Panc1 (cell line): ENCODE results near the gene PXK. TPM values are rescaled to one million over a fixed set of nuclear protein-coding genes. Genes with fewer than 3 reads are reported as not detected.
"Not testable (repeated sequence)": the region's sequence is repeated elsewhere in the genome, so short reads cannot be mapped to it uniquely, and the experiment has no call there.

Experiments used
- ATAC-seq: fragments of 200-7000 bp; cut with Tn5 transposase; 2 replicates; pipeline ENCODE4 v1.9.1; 2020; ENCODE audit warnings: mild to moderate bottlenecking, moderate library complexity
- BruUV-seq: library from RNA; stranded (reverse); fragments of 400-500 nt; replicated peaks from 2 replicates; lab custom pipeline; 2021; lab: Mats Ljungman, UMichigan
- CTCF ChIA-PET: fragments of 300-600 bp; sonication (Branson Sonifier 250); formaldehyde crosslinking; loops from one replicate; lab custom pipeline; 2022; ENCODE audit warnings: antibody characterized with exemption; lab: Charles Lee
- POLR2A ChIA-PET: fragments of 300-600 bp; sonication (Branson Sonifier 250); formaldehyde crosslinking; loops from one replicate; lab custom pipeline; 2022; ENCODE audit warnings: antibody characterized with exemption; lab: Charles Lee
- DNase-seq: peaks from one replicate; pipeline ENCODE4 v3.0.0-alpha.2; 2010; ENCODE audit warnings: low read depth, low spot score
- H3K27ac ChIP-seq: 2 replicates; pipeline ENCODE4 v1.5.1; 2011; ENCODE audit warnings: mild to moderate bottlenecking, low read length, inconsistent platforms
- H3K27me3 ChIP-seq: fragments of 200-500 bp; sonication (Bioruptor generic); 2 replicates; pipeline ENCODE4 v1.6.0; 2014; ENCODE audit warnings: low read length, inconsistent platforms; ENCODE audit not compliant: control insufficient read depth, insufficient read depth
- H3K36me3 ChIP-seq: fragments of 200-500 bp; sonication (Bioruptor generic); 2 replicates; pipeline ENCODE4 v1.5.1; 2014; ENCODE audit warnings: inconsistent platforms, mild to moderate bottlenecking, low read length, moderate library complexity; ENCODE audit not compliant: control insufficient read depth, insufficient read depth
- H3K4me1 ChIP-seq: 2 replicates; pipeline ENCODE4 v1.5.1; 2011; ENCODE audit warnings: inconsistent platforms, mild to moderate bottlenecking, low read length, moderate library complexity; ENCODE audit not compliant: control insufficient read depth, insufficient read depth
- H3K4me3 ChIP-seq, 2 experiments: 2 replicates each; pipeline ENCODE4 v1.5.1; 2011 to 2012; ENCODE audit warnings: low read depth in 2 of 2, low read length in 2 of 2, mild to moderate bottlenecking in 2 of 2, inconsistent platforms in 1 of 2, moderate library complexity in 1 of 2
- H3K9me3 ChIP-seq: fragments of 200-500 bp; sonication (Bioruptor generic); 2 replicates; pipeline ENCODE4 v1.5.1; 2014; ENCODE audit warnings: low read depth, mild to moderate bottlenecking, inconsistent platforms, low read length, moderate library complexity; ENCODE audit not compliant: control insufficient read depth, insufficient read depth
- POLR2AphosphoS5 ChIP-seq: IDR thresholded peaks from 2 replicates; pipeline ENCODE4 v1.6.1; 2012; ENCODE audit warnings: mild to moderate bottlenecking, low read depth, low read length, moderate library complexity
- TCF7L2 ChIP-seq: IDR thresholded peaks from 2 replicates; pipeline ENCODE4 v1.6.1; 2011; ENCODE audit warnings: mild to moderate bottlenecking, low read depth, low read length, inconsistent platforms
- in situ Hi-C: cut with HindIII; loops from 2 replicates; pipeline ENCODE4 v1.10.0; 2016; ENCODE audit warnings: low sequenced_read_pairs, low pct_unique_long_range_greater_than_20kb
- intact Hi-C: fragments of 100-400 bp; cut with micrococcal nuclease; formaldehyde crosslinking; loops from one replicate; pipeline ENCODE4 v1.10.0; 2022; ENCODE audit not compliant: unreplicated experiment
- total RNA-seq: library from RNA; stranded (reverse); gene quantifications from one replicate; pipeline ENCODE4 v1.2.1, GENCODE V29; 2021; ENCODE audit not compliant: unreplicated experiment
- TF ChIP-seq, protein P1 (sequence below): fragments of 450-650 bp; IDR thresholded peaks from 2 replicates; pipeline ENCODE4 v1.5.1; 2017; ENCODE audit warnings: mild to moderate bottlenecking
- TF ChIP-seq, protein P2 (sequence below), 2 experiments: IDR thresholded peaks; 2 replicates each; pipeline ENCODE4 v1.6.1; 2011 to 2012; ENCODE audit warnings: low read depth in 2 of 2, control low read depth in 1 of 2, low read length in 1 of 2, mild to moderate bottlenecking in 1 of 2, moderate library complexity in 1 of 2; ENCODE audit not compliant: insufficient read depth in 1 of 2

The PXK gene
- total RNA-seq, 1 experiment from 2014 or later = 14.2 TPM

DNA sequence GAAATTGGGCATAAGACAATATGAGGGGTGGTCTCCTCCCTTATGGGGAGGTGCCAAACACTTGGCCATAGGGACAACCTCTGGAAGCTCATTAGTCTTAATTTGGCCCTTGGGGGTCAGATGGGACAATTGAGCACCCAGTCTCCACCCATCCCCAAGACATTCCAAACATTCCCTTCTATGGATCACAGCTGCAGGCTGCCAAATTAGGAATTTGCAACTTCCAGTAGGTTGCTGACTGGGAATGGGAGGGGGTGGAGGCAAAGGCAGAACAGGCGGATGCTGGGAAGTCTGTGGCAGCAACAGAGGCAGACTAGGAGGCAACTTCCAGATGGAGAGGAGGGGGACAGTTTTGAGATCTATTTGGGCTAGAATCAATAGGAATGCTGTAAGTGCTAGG, 102.3 kb downstream of the PXK start:
- Histone ChIP-seq H3K4me1 (peaks cover 12% of the 10 kb centered on the region), H3K27me3 (no peaks in the 10 kb centered on the region), H3K9me3 (no peaks in the 10 kb centered on the region), H3K36me3 (peaks cover 7% of the 10 kb centered on the region), H3K4me3 (no peak overlapping the region), H3K27ac (peak overlapping the region; percentile 54; the same call in 1 of the 2 replicates)
- CTCF ChIA-PET = no interaction called here
- BruUV-seq = TSS peak; percentile 62
- TF ChIP-seq, protein P1, sequence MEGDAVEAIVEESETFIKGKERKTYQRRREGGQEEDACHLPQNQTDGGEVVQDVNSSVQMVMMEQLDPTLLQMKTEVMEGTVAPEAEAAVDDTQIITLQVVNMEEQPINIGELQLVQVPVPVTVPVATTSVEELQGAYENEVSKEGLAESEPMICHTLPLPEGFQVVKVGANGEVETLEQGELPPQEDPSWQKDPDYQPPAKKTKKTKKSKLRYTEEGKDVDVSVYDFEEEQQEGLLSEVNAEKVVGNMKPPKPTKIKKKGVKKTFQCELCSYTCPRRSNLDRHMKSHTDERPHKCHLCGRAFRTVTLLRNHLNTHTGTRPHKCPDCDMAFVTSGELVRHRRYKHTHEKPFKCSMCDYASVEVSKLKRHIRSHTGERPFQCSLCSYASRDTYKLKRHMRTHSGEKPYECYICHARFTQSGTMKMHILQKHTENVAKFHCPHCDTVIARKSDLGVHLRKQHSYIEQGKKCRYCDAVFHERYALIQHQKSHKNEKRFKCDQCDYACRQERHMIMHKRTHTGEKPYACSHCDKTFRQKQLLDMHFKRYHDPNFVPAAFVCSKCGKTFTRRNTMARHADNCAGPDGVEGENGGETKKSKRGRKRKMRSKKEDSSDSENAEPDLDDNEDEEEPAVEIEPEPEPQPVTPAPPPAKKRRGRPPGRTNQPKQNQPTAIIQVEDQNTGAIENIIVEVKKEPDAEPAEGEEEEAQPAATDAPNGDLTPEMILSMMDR = no peak
- no peak for TF ChIP-seq TCF7L2
- TF ChIP-seq, protein P2, sequence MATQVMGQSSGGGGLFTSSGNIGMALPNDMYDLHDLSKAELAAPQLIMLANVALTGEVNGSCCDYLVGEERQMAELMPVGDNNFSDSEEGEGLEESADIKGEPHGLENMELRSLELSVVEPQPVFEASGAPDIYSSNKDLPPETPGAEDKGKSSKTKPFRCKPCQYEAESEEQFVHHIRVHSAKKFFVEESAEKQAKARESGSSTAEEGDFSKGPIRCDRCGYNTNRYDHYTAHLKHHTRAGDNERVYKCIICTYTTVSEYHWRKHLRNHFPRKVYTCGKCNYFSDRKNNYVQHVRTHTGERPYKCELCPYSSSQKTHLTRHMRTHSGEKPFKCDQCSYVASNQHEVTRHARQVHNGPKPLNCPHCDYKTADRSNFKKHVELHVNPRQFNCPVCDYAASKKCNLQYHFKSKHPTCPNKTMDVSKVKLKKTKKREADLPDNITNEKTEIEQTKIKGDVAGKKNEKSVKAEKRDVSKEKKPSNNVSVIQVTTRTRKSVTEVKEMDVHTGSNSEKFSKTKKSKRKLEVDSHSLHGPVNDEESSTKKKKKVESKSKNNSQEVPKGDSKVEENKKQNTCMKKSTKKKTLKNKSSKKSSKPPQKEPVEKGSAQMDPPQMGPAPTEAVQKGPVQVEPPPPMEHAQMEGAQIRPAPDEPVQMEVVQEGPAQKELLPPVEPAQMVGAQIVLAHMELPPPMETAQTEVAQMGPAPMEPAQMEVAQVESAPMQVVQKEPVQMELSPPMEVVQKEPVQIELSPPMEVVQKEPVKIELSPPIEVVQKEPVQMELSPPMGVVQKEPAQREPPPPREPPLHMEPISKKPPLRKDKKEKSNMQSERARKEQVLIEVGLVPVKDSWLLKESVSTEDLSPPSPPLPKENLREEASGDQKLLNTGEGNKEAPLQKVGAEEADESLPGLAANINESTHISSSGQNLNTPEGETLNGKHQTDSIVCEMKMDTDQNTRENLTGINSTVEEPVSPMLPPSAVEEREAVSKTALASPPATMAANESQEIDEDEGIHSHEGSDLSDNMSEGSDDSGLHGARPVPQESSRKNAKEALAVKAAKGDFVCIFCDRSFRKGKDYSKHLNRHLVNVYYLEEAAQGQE (IDR thresholded peaks at IDR 0.05; ENCODE audit: insufficient read depth in 1 of 2, low read depth in 2 of 2, low read length in 1 of 2) = no peak
- no peak for TF ChIP-seq POLR2AphosphoS5
- in situ Hi-C loops = no loop called here
- ATAC-seq (no peak), DNase-seq (no peak)
- POLR2A ChIA-PET = no interaction called here
- intact Hi-C loops = no loop called here

DNA sequence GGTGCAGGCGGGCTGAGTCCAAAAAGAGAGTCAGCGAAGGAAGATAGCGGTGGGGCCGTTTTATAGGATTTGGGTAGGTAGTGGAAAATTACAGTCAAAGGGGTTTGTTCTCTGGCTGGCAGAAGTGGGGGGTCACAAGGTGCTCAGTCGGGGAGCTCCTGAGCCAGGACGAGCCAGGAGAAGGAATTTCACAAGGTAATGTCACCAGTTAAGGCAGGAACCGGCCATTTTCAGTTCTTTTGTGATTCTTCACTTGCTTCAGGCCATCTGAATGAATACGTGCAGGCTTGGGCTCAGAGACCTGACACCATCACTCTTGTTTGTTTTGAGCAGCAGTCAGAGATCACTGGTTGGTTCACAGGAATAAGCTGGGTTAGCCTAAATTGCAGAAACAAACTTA, 104.6 kb downstream of the PXK start:
- in situ Hi-C loops, H3K4me3 ChIP-seq, H3K27ac ChIP-seq, DNase-seq, H3K27me3 ChIP-seq, intact Hi-C loops, BruUV-seq, H3K9me3 ChIP-seq, H3K36me3 ChIP-seq, ATAC-seq, CTCF ChIA-PET: not testable (repeated sequence)
- peaks cover 12% of the 10 kb centered on the region for H3K4me1 ChIP-seq
- POLR2A ChIA-PET = interaction anchor here (0.6 kb wide), 1 partner anchor 247 kb away, joined by 3 read pairs; no protein-coding TSS in a partner anchor

DNA sequence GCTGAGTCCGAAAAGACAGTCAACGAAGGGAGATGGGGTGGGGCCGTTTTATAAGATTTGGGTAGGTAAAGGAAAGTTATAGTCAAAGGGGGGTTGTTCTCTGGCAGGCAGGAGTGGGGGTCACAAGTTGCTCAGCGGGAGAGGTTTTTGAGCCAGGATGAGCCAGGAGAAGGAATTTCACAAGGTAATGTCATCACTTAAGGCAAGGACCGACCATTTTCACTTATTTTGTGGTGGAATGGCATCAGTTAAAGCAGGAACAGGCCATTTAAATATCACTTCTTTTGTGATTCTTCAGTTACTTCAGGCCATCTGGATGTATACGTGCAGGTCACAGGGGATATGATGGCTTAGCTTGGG, 108.3 kb downstream of the PXK start:
- H3K4me3 ChIP-seq, H3K9me3 ChIP-seq, DNase-seq, POLR2A ChIA-PET, H3K27ac ChIP-seq, CTCF ChIA-PET, H3K27me3 ChIP-seq, H3K36me3 ChIP-seq, in situ Hi-C loops, ATAC-seq, BruUV-seq, H3K4me1 ChIP-seq, intact Hi-C loops: not testable (repeated sequence)
